ENCODE measurements around the gene LCMT1.
"Not testable (repeated sequence)": the region's sequence is repeated elsewhere in the genome, so short reads cannot be mapped to it uniquely, and the experiment has no call there.

The LCMT1 gene

GRCh38 chr16:25111403-25112166 lies at the start of gene LCMT1:
LCMT1 (plus strand) TSS chr16:25111742; CDS start chr16:25111884, 142 bp downstream.
- in situ Hi-C loops (cut with MboI; ENCODE audit: low sequenced_read_pairs) = no loop called here

GRCh38 chr16:25063102-25063501 lies 48.4 kb upstream of the LCMT1 start:
- in situ Hi-C loops (cut with MboI; ENCODE audit: low sequenced_read_pairs) = no loop called here

GRCh38 chr16:25063865-25064264 lies 47.7 kb upstream of the LCMT1 start:
- in situ Hi-C loops (cut with MboI; ENCODE audit: low sequenced_read_pairs) = no loop called here

GRCh38 chr16:25064281-25064680 lies 47.3 kb upstream of the LCMT1 start:
- in situ Hi-C loops (cut with MboI; ENCODE audit: low sequenced_read_pairs) = not testable (repeated sequence)

GRCh38 chr16:25064937-25065336 lies 46.6 kb upstream of the LCMT1 start:
- in situ Hi-C loops (cut with MboI; ENCODE audit: low sequenced_read_pairs) = no loop called here

GRCh38 chr16:25065899-25066298 lies 45.6 kb upstream of the LCMT1 start:
- in situ Hi-C loops (cut with MboI; ENCODE audit: low sequenced_read_pairs) = no loop called here

GRCh38 chr16:25066426-25066746 lies 45.2 kb upstream of the LCMT1 start:
- in situ Hi-C loops (cut with MboI; ENCODE audit: low sequenced_read_pairs) = no loop called here

GRCh38 chr16:25066747-25067631 lies 44.6 kb upstream of the LCMT1 start:
- in situ Hi-C loops (cut with MboI; ENCODE audit: low sequenced_read_pairs) = no loop called here

GRCh38 chr16:25073854-25074253 lies 37.7 kb upstream of the LCMT1 start:
- in situ Hi-C loops (cut with MboI; ENCODE audit: low sequenced_read_pairs) = no loop called here

GRCh38 chr16:25078386-25078978 lies 33.1 kb upstream of the LCMT1 start:
- in situ Hi-C loops (cut with MboI; ENCODE audit: low sequenced_read_pairs) = no loop called here

- in situ Hi-C loops (cut with MboI; ENCODE audit: low sequenced_read_pairs) = no loop called here
These were observed 31.7 kb upstream of the LCMT1 start for GRCh38 chr16:25079637-25080378.

GRCh38 chr16:25080420-25081131 lies 31.0 kb upstream of the LCMT1 start:
- in situ Hi-C loops (cut with MboI; ENCODE audit: low sequenced_read_pairs) = no loop called here

GRCh38 chr16:25081702-25082101 lies 29.8 kb upstream of the LCMT1 start:
- in situ Hi-C loops (cut with MboI; ENCODE audit: low sequenced_read_pairs) = no loop called here

- in situ Hi-C loops (cut with MboI; ENCODE audit: low sequenced_read_pairs) = no loop called here
These were observed 28.5 kb upstream of the LCMT1 start for GRCh38 chr16:25083065-25083464.

- in situ Hi-C loops (cut with MboI; ENCODE audit: low sequenced_read_pairs) = no loop called here
These were observed 27.8 kb upstream of the LCMT1 start for GRCh38 chr16:25083701-25084100.

GRCh38 chr16:25084797-25085196 lies 26.7 kb upstream of the LCMT1 start:
- in situ Hi-C loops (cut with MboI; ENCODE audit: low sequenced_read_pairs) = no loop called here

GRCh38 chr16:25087761-25088160 lies 23.8 kb upstream of the LCMT1 start:
- in situ Hi-C loops (cut with MboI; ENCODE audit: low sequenced_read_pairs) = no loop called here

GRCh38 chr16:25089351-25089750 lies 22.2 kb upstream of the LCMT1 start:
- in situ Hi-C loops (cut with MboI; ENCODE audit: low sequenced_read_pairs) = no loop called here

GRCh38 chr16:25092441-25092840 lies 19.1 kb upstream of the LCMT1 start:
- in situ Hi-C loops (cut with MboI; ENCODE audit: low sequenced_read_pairs) = no loop called here

Data from hTERT RPE-1 (cell line).